ENCODE measurements around the gene CTNNA3.
A peak's percentile ranks its signal among the peaks of the same experiment; 100 is the strongest.

The CTNNA3 gene

DNA sequence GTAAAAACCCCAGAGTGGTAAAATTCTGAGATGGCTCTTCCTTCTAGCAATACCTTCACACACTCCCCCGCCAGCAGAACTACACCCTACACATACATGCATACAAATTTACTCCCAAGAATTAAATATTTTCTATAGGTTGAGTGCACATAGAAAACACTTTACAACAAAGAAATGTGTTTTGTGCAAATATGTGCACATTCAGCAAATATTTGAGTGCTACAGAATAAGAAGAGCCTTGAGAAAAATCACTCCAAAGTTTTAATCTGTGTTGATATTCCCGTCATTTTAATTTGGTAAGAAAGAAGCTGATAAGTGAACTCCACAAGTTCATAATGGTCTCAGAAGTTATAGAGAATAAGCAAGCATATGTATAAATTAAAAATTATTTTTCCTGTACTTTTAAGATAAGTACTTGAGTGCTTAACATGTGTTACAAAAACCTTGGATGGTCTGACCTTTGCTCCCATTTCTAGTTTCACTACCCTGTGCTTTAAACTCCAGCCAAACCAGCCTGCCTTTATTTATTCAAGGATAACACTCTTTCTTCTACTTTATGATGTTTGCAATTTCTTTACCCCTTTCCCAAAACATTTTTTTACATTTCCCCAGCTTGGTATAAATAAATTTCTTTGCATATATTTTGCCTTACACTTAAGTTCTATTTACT is 1503.7 kb downstream of the CTNNA3 start:
- no peaks in the 10 kb centered on the region for H3K36me3 ChIP-seq (replicated peaks)
- no peaks in the 10 kb centered on the region for H3K9me3 ChIP-seq
- H3K4me3 ChIP-seq, result no peak overlapping the region
- in situ Hi-C loops (cut with MboI; ENCODE audit: low sequenced_read_pairs), result no loop called here
- H3K27me3 ChIP-seq (ENCODE audit: low read depth), result no peaks in the 10 kb centered on the region
- no peak for DNase-seq (ENCODE audit: low spot score in 2 of 2)
- no peaks in the 10 kb centered on the region for H3K4me1 ChIP-seq

DNA sequence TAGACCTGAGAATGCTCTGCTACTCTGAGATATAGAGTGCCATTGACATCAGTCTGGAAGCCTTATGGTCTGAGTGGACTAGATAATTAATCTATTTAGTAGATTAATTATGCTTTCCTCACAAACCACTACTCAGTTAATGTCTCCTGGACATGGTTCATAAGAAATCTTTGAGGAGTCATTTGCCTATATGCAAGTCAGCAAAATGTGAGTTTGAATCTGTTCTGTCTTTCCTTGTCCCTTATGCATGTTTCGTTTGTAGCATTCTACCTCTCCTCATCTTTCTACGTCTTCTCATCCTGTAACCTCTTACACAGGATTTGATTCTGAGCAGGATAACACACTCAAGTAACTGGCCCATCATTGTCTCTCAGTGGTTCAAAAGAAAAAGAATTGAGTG is 1505.6 kb downstream of the CTNNA3 start:
- H3K4me3 ChIP-seq, result no peak overlapping the region
- H3K4me1 ChIP-seq, result no peaks in the 10 kb centered on the region
- no peaks in the 10 kb centered on the region for H3K27me3 ChIP-seq (ENCODE audit: low read depth)
- H3K9me3 ChIP-seq, result no peaks in the 10 kb centered on the region
- no peak for DNase-seq (ENCODE audit: low spot score in 2 of 2)
- H3K36me3 ChIP-seq (replicated peaks), result no peaks in the 10 kb centered on the region
- in situ Hi-C loops (cut with MboI; ENCODE audit: low sequenced_read_pairs), result no loop called here

DNA sequence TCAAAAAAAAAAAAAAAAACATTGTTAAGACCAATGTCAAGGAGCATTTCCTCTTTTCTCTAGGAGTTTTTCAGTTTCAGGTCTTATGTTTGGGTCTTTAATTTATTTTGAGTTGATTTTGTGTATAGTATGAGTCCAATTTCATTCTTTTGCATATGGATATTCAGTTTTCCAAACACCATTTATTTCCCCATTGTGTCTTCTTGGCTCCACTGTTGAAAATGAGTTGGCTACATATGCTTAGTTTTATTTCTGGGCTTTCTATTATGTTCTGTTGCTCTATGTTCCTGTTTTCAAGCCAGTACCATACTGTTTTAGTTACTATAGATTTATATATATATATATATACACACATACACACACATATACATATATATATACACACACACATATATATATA is 1506.7 kb downstream of the CTNNA3 start:
- no peak overlapping the region for H3K4me3 ChIP-seq
- no peaks in the 10 kb centered on the region for H3K36me3 ChIP-seq (replicated peaks)
- in situ Hi-C loops (cut with MboI; ENCODE audit: low sequenced_read_pairs), result no loop called here
- no peaks in the 10 kb centered on the region for H3K27me3 ChIP-seq (ENCODE audit: low read depth)
- DNase-seq (ENCODE audit: low spot score in 2 of 2), result no peak
- H3K4me1 ChIP-seq, result no peaks in the 10 kb centered on the region
- H3K9me3 ChIP-seq, result no peaks in the 10 kb centered on the region

DNA sequence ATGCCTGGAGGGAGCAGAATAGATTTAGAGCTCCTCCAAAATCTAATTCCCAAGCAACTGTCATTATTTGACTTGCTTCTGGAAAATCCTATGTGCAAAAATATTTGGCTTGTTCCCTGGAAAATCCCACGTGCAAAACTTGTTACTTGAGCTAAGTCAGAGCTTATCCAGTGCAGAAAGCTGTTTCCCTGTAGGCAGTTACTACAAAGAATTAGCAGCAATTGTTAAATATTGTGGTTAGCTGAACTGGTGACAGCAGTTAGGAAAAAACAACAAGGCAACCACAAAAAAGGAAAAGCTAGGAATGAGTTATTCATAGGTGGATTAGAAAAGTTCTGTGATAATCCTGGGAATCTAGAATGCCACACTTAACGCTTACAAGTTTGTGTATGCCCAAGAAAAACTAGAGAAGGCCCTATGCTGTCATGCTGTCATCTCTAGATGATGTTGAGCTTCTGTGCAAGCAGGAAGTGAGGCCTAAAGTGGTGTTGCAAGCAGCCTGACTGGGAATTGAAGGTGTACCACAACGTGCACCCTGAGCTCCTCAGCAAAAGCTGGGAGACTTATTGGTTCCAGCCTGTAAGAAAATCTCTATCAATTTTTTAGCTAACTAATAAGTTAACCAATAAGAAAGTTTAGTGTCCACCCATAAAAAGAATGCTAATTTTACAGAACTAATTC is 1508.8 kb downstream of the CTNNA3 start:
- no peak for DNase-seq (ENCODE audit: low spot score in 2 of 2)
- Histone ChIP-seq H3K36me3 (replicated peaks) (no peaks in the 10 kb centered on the region), H3K4me3 (no peak overlapping the region), H3K4me1 (no peaks in the 10 kb centered on the region), H3K9me3 (no peaks in the 10 kb centered on the region), H3K27me3 (ENCODE audit: low read depth) (no peaks in the 10 kb centered on the region)
- in situ Hi-C loops (cut with MboI; ENCODE audit: low sequenced_read_pairs), result no loop called here

DNA sequence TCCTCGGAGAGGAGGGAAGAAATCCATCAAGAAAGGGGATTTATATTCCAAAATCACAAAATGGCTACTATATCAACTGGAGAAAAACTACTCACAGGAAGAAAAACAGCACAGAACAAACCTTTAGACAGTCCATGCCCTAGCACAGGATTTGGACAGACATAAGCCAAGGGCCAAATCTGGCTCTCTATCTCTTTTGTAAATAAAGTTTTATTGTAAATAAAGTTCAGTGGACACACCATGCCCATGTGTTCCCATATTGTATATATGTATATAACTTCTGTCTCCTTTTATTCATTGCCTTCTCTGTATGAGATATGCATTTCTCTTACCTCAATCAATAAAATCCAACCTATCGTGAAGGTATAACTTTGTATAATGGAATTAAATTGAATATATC is 1513.0 kb downstream of the CTNNA3 start:
- Histone ChIP-seq H3K4me1 (no peaks in the 10 kb centered on the region; the same call in 1 of the 2 replicates), H3K27me3 (ENCODE audit: low read depth) (no peaks in the 10 kb centered on the region), H3K9me3 (no peaks in the 10 kb centered on the region), H3K4me3 (no peak overlapping the region), H3K36me3 (replicated peaks) (no peaks in the 10 kb centered on the region)
- in situ Hi-C loops (cut with MboI; ENCODE audit: low sequenced_read_pairs), result no loop called here
- DNase-seq (ENCODE audit: low spot score in 2 of 2), result no peak

DNA sequence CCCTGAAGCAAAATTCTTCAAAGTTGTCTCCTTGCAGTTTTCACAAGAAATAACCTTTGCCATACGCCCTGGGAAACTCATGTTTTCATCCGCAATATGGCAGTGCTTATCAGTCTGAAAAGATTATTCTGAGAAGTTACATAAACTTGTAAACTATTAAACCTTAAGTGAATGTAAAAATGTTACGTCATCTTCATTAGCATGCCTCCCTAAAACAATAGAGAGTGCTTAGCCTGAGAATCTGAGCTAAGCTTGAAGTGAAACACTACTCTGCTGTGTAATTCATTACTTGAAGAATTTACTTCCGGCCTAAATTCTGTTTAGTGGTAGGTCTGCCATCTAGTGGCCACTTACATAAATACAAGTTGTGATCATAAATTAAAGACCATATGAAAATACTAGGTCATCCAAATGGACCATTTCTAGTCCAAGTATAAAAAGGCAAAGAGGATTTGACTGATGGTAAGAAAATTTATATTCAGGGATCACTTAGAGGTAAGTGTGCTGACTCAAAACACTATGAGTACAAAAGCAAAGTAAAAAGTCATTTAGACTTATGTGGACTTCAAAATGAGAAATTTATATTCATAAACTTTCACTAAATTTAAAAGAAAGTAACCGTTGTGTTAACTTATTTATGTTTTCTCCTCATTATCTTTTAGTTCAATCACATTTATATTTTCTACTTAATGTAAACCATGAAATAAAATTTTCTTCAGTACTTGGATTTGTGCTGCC is 1515.2 kb downstream of the CTNNA3 start:
- no peaks in the 10 kb centered on the region for H3K36me3 ChIP-seq (replicated peaks)
- H3K4me3 ChIP-seq, result no peak overlapping the region
- H3K27me3 ChIP-seq (ENCODE audit: low read depth), result no peaks in the 10 kb centered on the region
- peaks cover 10% of the 10 kb centered on the region for H3K4me1 ChIP-seq
- peak; percentile 41 to 65 for DNase-seq (ENCODE audit: low spot score in 2 of 2)
- H3K9me3 ChIP-seq, result no peaks in the 10 kb centered on the region
- in situ Hi-C loops (cut with MboI; ENCODE audit: low sequenced_read_pairs), result no loop called here

DNA sequence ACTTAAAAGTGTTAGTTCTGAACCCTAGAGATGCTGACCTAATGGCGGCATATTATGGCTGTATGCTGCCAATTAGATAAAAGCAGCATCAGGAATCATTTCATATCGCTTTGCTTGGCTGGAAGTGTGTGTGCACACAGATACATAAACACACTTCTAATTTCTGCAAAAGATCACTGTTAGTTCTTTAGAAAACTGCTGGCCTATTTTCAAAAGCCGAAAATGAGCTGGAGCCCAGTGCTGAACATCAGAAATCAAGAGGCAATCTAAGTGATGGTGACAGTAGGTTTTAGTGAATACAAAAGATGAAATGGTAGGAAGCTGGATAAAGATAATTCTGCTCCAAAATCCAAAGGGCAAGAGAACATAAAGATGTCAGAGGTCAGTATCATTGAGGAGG is 1516.0 kb downstream of the CTNNA3 start:
- H3K4me1 ChIP-seq, result peaks cover 11% of the 10 kb centered on the region
- in situ Hi-C loops (cut with MboI; ENCODE audit: low sequenced_read_pairs), result no loop called here

DNA sequence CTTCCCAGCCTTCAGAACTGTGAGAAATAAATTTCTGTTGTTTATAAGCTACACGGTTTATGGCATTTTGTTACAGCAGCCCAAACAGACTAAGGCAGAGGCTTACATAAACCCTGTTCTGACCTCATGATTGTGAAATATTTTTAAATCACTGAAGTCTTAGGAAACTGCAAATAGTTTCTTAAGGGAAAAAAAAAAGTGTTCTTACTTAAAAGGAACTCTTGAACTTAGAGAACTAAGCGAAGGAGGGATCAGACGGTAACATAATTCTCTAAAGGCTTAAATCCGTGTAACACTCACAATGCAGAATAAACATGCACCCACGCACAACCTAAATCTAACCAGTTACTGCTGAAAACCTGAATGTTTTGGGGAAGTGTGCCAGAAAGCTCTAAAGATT is 1519.2 kb downstream of the CTNNA3 start:
- Histone ChIP-seq H3K36me3 (replicated peaks) (no peaks in the 10 kb centered on the region), H3K4me3 (no peak overlapping the region), H3K27me3 (ENCODE audit: low read depth) (no peaks in the 10 kb centered on the region), H3K4me1 (peaks cover 11% of the 10 kb centered on the region), H3K9me3 (no peaks in the 10 kb centered on the region)
- in situ Hi-C loops (cut with MboI; ENCODE audit: low sequenced_read_pairs), result no loop called here
- DNase-seq (ENCODE audit: low spot score in 2 of 2), result no peak

More for the DNA sequence above, 1516.0 kb downstream of the CTNNA3 start:
- no peak overlapping the region for H3K4me3 ChIP-seq
- DNase-seq (ENCODE audit: low spot score in 2 of 2), result no peak
- H3K9me3 ChIP-seq, result no peaks in the 10 kb centered on the region
- H3K27me3 ChIP-seq (ENCODE audit: low read depth), result no peaks in the 10 kb centered on the region
- no peaks in the 10 kb centered on the region for H3K36me3 ChIP-seq (replicated peaks)

DNA sequence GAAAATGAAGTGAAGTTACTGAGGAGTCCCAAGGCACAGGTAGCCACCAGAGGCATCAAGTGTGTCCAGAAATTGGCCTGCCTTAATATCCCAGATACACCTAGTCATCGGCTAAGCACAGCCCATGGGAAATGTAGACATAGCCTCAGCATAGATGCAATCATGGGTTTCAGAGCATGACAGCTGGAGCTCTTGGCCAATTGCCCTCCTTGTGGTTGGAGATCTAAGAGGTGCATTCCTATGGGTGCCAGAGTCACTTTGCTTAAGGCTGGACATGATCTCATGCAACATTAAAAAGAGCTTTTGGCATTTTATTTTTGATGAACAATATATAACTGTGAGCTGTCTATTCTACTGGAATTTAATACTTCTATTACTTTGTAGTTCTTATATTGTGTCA is 1528.2 kb downstream of the CTNNA3 start:
- Histone ChIP-seq H3K4me1 (no peaks in the 10 kb centered on the region), H3K36me3 (replicated peaks) (no peaks in the 10 kb centered on the region), H3K9me3 (no peaks in the 10 kb centered on the region), H3K27me3 (ENCODE audit: low read depth) (no peaks in the 10 kb centered on the region), H3K4me3 (no peak overlapping the region)
- in situ Hi-C loops (cut with MboI; ENCODE audit: low sequenced_read_pairs), result no loop called here
- no peak for DNase-seq (ENCODE audit: low spot score in 2 of 2)

DNA sequence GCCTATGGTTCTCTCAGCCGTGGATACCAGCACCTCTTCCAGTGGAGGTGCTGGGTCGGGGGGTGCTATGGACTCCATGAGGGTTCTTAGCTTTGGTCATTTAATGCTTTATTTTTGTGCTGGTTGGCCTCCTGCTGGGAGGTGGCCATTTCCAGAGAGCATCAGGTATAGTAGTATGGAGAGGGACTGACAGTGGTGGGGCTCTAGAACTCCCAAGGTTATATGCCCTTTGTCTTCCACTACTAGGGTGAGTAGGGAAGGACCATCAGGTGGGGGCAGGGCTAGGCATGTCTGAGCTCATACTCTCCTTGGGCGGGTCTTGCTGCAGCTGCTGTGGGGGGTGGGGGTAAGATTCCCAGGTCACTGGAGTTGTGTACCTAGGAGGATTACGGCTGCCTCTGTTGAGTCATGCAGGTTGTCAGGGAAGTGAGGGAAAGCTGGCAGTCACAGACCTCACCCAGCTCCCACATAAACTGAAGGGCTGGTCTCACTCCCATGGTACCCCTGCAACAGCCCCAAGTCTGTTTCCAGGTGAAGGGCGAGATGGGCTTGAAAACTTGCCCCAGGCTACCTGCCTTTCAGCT is 1533.3 kb downstream of the CTNNA3 start:
- DNase-seq (ENCODE audit: low spot score in 2 of 2), result no peak
- Histone ChIP-seq H3K9me3 (no peaks in the 10 kb centered on the region), H3K4me3 (no peak overlapping the region), H3K36me3 (replicated peaks) (no peaks in the 10 kb centered on the region), H3K4me1 (no peaks in the 10 kb centered on the region), H3K27me3 (ENCODE audit: low read depth) (no peaks in the 10 kb centered on the region)
- in situ Hi-C loops (cut with MboI; ENCODE audit: low sequenced_read_pairs), result no loop called here

DNA sequence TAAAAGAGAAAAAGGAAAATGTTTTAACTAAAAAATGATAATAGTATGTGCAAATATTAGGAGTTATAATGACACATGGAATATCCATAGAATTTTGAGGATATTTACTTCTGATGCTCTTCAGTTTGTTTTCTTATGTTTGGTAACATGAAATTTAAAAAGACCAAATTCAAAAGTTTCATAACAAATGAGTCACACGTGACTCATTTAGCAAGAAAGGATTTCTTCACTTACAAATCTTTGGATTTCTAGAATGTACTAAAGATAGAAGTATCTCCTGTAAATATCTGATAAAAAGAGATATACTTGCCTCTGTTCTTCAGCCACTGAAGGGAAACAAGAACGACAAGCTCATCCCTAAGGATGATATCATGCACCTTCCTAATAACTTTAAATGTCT is 1544.6 kb downstream of the CTNNA3 start:
- H3K9me3 ChIP-seq, result no peaks in the 10 kb centered on the region
- no peak overlapping the region for H3K4me3 ChIP-seq
- in situ Hi-C loops (cut with MboI; ENCODE audit: low sequenced_read_pairs), result no loop called here
- no peaks in the 10 kb centered on the region for H3K4me1 ChIP-seq
- H3K27me3 ChIP-seq (ENCODE audit: low read depth), result no peaks in the 10 kb centered on the region
- DNase-seq (ENCODE audit: low spot score in 2 of 2), result no peak
- no peaks in the 10 kb centered on the region for H3K36me3 ChIP-seq (replicated peaks)

DNA sequence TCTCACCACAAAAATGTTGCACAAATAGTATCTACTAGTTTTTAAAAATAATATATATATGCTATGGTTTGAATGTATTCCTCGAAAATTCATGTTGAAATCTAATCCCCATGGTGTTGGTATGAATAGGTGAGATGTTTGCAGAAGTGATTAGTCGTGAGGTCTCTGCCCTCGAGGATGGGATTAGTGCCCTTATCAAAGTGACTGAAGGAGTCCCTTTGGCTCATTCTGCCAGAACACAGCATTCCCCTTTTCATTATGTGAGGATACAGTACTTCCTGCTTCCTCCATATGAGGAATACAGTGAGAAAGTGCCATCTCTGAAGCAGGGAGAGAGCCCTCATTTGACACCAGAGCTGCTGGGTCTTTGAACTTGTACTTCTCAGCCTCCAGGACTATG is 1547.7 kb downstream of the CTNNA3 start:
- no peaks in the 10 kb centered on the region for H3K9me3 ChIP-seq
- DNase-seq (ENCODE audit: low spot score in 2 of 2), result peak in 1 of 2 experiments; percentile 9
- no peaks in the 10 kb centered on the region for H3K27me3 ChIP-seq (ENCODE audit: low read depth)
- H3K36me3 ChIP-seq (replicated peaks), result no peaks in the 10 kb centered on the region
- no peaks in the 10 kb centered on the region for H3K4me1 ChIP-seq
- in situ Hi-C loops (cut with MboI; ENCODE audit: low sequenced_read_pairs), result no loop called here
- H3K4me3 ChIP-seq, result no peak overlapping the region

DNA sequence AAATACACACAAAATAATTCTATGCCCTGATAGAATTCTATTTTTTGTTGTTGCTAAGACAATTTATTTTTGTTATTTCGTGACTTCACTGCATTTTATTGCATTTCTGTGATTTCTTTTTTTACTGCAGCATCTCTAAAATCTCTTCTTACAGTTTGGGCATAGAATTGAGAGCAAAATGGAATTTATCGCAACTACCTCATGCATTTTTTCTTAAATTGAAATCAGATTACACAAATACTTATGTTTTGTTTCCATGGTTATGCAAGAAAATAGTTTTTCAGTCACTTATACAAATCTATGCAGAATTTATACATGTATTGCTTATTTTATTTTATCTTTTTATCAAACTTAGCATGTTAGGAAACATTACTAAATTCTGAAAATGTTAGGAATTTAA is 1552.0 kb downstream of the CTNNA3 start:
- DNase-seq (ENCODE audit: low spot score in 2 of 2), result no peak
- Histone ChIP-seq H3K27me3 (ENCODE audit: low read depth) (no peaks in the 10 kb centered on the region), H3K4me3 (no peak overlapping the region), H3K4me1 (no peaks in the 10 kb centered on the region), H3K9me3 (no peaks in the 10 kb centered on the region), H3K36me3 (replicated peaks) (no peaks in the 10 kb centered on the region)
- in situ Hi-C loops (cut with MboI; ENCODE audit: low sequenced_read_pairs), result no loop called here

DNA sequence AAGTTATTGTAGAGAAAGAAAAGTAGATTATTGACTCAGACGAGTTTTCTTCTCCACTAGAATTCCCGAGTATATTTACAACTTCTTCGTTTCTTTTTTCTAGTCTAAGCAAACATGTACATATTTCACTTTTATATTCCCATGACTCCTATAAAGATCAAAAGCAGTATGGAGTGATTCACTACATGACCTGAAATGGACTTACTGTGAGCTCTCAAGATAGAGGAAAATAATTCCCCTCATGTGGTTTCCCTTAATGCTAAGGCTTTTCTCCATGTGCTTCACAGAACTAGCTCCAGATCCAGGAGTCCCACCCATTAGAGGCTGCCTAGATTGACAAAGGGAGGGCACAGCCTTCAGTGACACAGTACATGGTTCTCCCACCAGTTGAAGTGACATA is 1593.2 kb downstream of the CTNNA3 start:
- Histone ChIP-seq H3K4me3 (no peak overlapping the region), H3K9me3 (no peaks in the 10 kb centered on the region), H3K36me3 (replicated peaks) (no peaks in the 10 kb centered on the region), H3K27me3 (ENCODE audit: low read depth) (no peaks in the 10 kb centered on the region), H3K4me1 (no peaks in the 10 kb centered on the region)
- no peak for DNase-seq (ENCODE audit: low spot score in 2 of 2)
- in situ Hi-C loops (cut with MboI; ENCODE audit: low sequenced_read_pairs), result no loop called here

Measured in HAP-1 (cell line).